Mucosa of descending colon (tissue), 3 donors: Measurements from ENCODE around the gene PNMA8A. TPM values are rescaled to one million over a fixed set of nuclear protein-coding genes. Genes with fewer than 3 reads are reported as not detected.

Source experiments
- ATAC-seq: fragments of 200-7000 bp; cut with Tn5 transposase; one replicate; pipeline ENCODE4 v1.9.1; 2020; ENCODE audit warnings: mild to moderate bottlenecking, moderate library complexity
- DNase-seq, 3 donors: peaks; one replicate each; pipeline ENCODE4 v3.0.0-alpha.2; 2020
- H3K36me3 ChIP-seq: fragments of 200-600 bp; one replicate; pipeline ENCODE4 v1.8.0; 2021; ENCODE audit warnings: low read depth, mild to moderate bottlenecking
- H3K4me1 ChIP-seq: fragments of 200-600 bp; one replicate; pipeline ENCODE4 v1.8.0; 2021; ENCODE audit warnings: low read depth, mild to moderate bottlenecking
- H3K4me3 ChIP-seq: fragments of 200-600 bp; one replicate; pipeline ENCODE4 v1.8.0; 2021; ENCODE audit warnings: mild to moderate bottlenecking
- H3K9me3 ChIP-seq: fragments of 200-600 bp; one replicate; pipeline ENCODE4 v1.8.0; 2021; ENCODE audit warnings: mild to moderate bottlenecking
- intact Hi-C, 2 donors: fragments of 100-400 bp; cut with DNase I in 1 of 2; cut with micrococcal nuclease in 1 of 2; formaldehyde crosslinking; loops; one replicate each; pipeline versions ENCODE4 v1.11.0 to v1.11.1; 2022; cut with DNase I, micrococcal nuclease
- total RNA-seq, 3 donors: library from RNA; stranded (reverse); fragmentation: NEBNext Ultra II Directional in 2 of 3; extraction: Animal tissue kit (Norgen Biotek cat#: 25700) in 2 of 3; gene quantifications; one replicate each; pipeline versions ENCODE4 v1.2.1 to v1.2.4, GENCODE V29; 2021 to 2023
- TF ChIP-seq, protein P1 (sequence below): fragments of 200-600 bp; IDR thresholded peaks from one replicate; pipeline ENCODE4 v1.8.0; 2022; ENCODE audit warnings: antibody characterized with exemption, mild to moderate bottlenecking
- donor health status: DM: no; HTN: no; CAD: no; lungs with moderate emphysema.
- donor health status: DM: no; HTN: no; CAD: no.
- donor health status: DM: no; HTN: yes; CAD: no.

The PNMA8A gene
- total RNA-seq, 3 donors from 2014 or later: 0.20 to 3.2 (median 0.80) TPM

DNA sequence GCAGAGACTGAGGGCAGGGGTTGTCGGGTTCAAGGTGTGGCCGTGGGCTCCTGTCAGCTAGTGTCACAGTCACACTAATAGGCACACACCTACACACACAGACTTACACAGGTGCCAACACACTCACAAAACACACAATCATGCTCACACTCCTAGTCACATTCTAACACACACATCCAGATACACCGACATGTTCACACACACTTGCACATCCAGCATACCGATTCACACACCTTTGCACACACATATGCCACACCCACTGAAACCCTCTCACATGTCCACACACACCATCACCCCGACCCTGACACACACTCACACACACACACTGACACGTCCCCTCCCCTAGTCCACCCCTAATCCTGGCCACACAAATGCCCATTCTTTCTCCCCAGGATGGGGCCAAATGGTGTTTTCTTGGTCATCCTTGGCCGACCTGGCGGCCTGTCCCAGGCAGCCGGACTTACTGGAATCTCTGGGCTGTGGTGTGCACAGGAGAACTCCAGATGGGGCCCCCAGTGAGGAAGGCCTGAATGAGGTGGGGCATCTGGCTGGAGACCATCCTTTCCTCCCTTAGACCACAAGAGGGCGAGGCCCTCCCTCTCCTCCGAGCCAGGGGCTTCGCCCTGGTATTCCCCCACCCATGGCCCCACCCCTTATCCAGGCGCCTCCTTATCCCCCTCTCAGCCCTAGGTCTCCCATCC lies 43.4 kb upstream of the PNMA8A start:
- no peaks in the 10 kb centered on the region for H3K4me1 ChIP-seq

DNA sequence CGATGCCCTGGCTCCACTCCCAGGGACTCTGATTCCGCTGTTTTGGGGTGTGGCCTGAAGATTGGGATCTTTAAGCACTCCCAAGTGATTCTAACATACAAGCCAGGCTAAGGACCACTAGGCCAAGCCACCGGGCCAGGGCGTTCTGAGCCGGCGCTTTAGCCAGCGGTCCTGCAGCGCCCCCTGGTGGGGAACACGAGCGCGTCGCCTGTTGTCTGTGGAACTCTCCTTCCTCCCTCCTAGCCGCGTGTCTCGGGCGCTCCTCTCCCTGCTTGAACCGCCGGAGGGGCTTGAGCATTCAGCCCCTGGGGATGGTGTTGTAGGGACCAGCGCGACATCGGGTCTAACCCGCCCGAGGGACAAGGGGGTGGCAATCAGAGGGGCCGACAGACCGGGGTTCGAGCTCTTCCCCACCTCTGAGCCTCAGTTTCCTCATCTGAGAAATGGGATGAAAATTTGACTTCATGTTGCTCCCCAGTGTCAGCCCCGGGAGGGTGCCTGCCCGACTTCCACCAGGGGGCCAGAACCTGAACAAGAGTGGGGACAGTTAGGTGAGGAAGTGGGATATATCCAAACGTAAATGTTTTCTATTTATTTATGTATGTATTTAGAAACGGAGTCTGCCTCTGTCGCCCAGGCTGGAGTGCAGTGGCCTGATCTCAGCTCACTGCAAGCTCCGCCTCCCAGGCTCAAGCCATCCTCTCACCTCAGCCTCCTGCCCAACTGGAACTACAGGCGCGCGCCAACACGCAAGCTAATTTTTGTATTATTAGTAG lies 42.3 kb upstream of the PNMA8A start:
- H3K4me1 ChIP-seq: no peaks in the 10 kb centered on the region
- TF ChIP-seq, protein P1, sequence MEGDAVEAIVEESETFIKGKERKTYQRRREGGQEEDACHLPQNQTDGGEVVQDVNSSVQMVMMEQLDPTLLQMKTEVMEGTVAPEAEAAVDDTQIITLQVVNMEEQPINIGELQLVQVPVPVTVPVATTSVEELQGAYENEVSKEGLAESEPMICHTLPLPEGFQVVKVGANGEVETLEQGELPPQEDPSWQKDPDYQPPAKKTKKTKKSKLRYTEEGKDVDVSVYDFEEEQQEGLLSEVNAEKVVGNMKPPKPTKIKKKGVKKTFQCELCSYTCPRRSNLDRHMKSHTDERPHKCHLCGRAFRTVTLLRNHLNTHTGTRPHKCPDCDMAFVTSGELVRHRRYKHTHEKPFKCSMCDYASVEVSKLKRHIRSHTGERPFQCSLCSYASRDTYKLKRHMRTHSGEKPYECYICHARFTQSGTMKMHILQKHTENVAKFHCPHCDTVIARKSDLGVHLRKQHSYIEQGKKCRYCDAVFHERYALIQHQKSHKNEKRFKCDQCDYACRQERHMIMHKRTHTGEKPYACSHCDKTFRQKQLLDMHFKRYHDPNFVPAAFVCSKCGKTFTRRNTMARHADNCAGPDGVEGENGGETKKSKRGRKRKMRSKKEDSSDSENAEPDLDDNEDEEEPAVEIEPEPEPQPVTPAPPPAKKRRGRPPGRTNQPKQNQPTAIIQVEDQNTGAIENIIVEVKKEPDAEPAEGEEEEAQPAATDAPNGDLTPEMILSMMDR: peak; percentile 58
- H3K9me3 ChIP-seq: no peaks in the 10 kb centered on the region
- ATAC-seq: peak; percentile 93
- H3K36me3 ChIP-seq: no peaks in the 10 kb centered on the region
- H3K4me3 ChIP-seq: no peak overlapping the region
- peak; percentile 60 to 77 (median 73) for DNase-seq
- intact Hi-C loops: no loop called here

More for the DNA sequence above, 43.4 kb upstream of the PNMA8A start:
- no peak for ATAC-seq
- TF ChIP-seq, protein P1: no peak
- intact Hi-C loops: no loop called here
- no peak for DNase-seq
- Histone ChIP-seq H3K36me3 (no peaks in the 10 kb centered on the region), H3K4me3 (no peak overlapping the region), H3K9me3 (no peaks in the 10 kb centered on the region)

DNA sequence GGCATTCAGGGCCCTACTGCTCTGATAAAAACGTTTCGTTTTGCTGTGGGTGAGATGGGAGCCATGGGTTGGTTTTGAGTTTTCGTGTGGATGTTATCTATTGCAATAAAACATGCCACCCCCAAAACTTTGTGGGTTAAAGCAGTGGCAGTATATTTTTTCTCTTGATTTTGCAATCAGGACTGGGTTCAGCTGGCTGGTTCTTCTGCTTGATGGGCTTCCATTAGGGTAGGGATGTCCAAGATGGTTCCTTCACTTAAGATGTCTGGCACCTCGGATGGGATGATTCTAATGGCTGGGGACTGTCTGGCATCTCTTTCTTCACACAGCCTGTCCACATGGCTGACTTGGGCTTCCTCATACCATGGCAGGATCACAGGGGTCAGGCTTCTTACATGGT lies 39.9 kb upstream of the PNMA8A start:
- H3K36me3 ChIP-seq: no peaks in the 10 kb centered on the region
- H3K9me3 ChIP-seq: no peaks in the 10 kb centered on the region
- intact Hi-C loops: no loop called here
- DNase-seq: no peak
- TF ChIP-seq, protein P1: no peak
- ATAC-seq: no peak
- H3K4me3 ChIP-seq: no peak overlapping the region
- H3K4me1 ChIP-seq: no peaks in the 10 kb centered on the region

DNA sequence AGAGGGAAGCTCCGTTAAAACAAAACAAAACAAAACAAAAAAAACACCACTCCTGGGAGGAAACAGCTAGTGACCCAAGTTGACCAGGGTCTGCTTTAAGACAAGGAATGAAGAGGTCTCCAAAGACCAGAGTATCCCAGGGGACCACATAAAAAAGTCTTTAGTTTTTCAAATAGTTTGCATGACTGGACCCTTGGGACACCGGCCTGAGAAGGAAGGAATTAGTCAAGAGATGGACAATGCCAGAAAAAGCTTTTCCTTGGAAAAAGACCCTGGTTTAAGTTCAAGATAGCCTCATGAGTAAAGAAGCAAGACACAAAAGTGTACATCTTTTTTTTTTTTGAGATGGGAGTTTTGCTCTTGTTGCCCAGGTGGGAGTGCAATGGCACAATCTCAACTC lies 36.8 kb upstream of the PNMA8A start:
- DNase-seq (no peak), ATAC-seq (no peak)
- H3K36me3 ChIP-seq: no peaks in the 10 kb centered on the region
- no peak overlapping the region for H3K4me3 ChIP-seq
- TF ChIP-seq, protein P1: no peak
- intact Hi-C loops: no loop called here
- no peaks in the 10 kb centered on the region for H3K4me1 ChIP-seq
- no peaks in the 10 kb centered on the region for H3K9me3 ChIP-seq

DNA sequence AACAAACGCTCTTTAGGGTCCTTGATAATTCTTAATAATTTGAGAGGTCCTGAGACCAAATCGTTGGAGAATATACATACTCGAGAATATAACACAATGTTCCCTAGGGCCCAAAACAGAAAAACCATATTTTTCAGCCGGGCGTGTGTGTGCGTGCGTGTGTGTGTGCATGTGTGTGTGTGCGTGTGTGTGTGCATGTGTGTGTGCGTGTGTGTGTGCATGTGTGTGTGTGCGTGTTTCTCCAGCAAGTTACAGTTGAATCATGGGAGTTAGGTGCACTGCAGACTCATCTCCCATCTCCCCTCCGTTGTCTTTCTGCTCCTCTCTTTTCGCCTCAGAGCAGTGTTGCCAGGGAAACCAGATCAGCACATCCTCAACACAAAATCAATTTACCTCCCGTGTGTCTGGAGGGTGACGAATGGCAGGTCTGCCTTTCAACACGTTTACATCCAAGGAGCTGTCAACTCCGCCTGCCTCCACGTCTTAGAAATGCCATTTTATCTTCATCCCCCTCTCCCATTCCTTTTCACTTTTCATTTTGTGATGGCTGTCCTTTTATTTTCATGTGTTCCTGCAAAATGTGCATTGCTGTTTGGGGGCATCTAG lies 32.6 kb upstream of the PNMA8A start:
- ATAC-seq: no peak
- intact Hi-C loops: no loop called here
- DNase-seq: no peak
- Histone ChIP-seq H3K9me3 (no peaks in the 10 kb centered on the region), H3K4me1 (no peaks in the 10 kb centered on the region), H3K36me3 (no peaks in the 10 kb centered on the region), H3K4me3 (no peak overlapping the region)
- TF ChIP-seq, protein P1: no peak
